GM18526 (cell line): ENCODE results near the gene TTC27.

Experiments
- POLR2A ChIP-seq: IDR thresholded peaks from 3 replicates; pipeline ENCODE4 v1.6.1; 2011; ENCODE audit not compliant: insufficient read length; ENCODE audit errors: extremely low read depth

Gene TTC27

GRCh38 chr2:32702303-32703064 lies 74.6 kb downstream of the TTC27 start:
- no peak for TF ChIP-seq POLR2A

- no peak for TF ChIP-seq POLR2A
Measured at GRCh38 chr2:32706815-32707579, 79.1 kb downstream of the TTC27 start.

GRCh38 chr2:32711219-32711618 lies 83.4 kb downstream of the TTC27 start:
- no peak for TF ChIP-seq POLR2A

- TF ChIP-seq POLR2A, result no peak
Measured at GRCh38 chr2:32711908-32712501, 84.2 kb downstream of the TTC27 start.

- TF ChIP-seq POLR2A, result no peak
Measured at GRCh38 chr2:32712870-32713269, 85.0 kb downstream of the TTC27 start.

GRCh38 chr2:32714521-32714920 lies 86.7 kb downstream of the TTC27 start:
- TF ChIP-seq POLR2A, result no peak

- TF ChIP-seq POLR2A, result no peak
Measured at GRCh38 chr2:32715391-32715841, 87.6 kb downstream of the TTC27 start.

GRCh38 chr2:32715981-32716380 lies 88.1 kb downstream of the TTC27 start:
- TF ChIP-seq POLR2A, result no peak

- no peak for TF ChIP-seq POLR2A
Measured at GRCh38 chr2:32716598-32716997, 88.7 kb downstream of the TTC27 start.

GRCh38 chr2:32718752-32719151 lies 90.9 kb downstream of the TTC27 start:
- TF ChIP-seq POLR2A, result no peak

GRCh38 chr2:32719430-32719829 lies 91.6 kb downstream of the TTC27 start:
- TF ChIP-seq POLR2A, result no peak

- TF ChIP-seq POLR2A, result no peak
Measured at GRCh38 chr2:32719933-32720716, 92.3 kb downstream of the TTC27 start.

GRCh38 chr2:32720771-32721170 lies 92.9 kb downstream of the TTC27 start:
- no peak for TF ChIP-seq POLR2A

- no peak for TF ChIP-seq POLR2A
Measured at GRCh38 chr2:32721376-32721775, 93.5 kb downstream of the TTC27 start.

- TF ChIP-seq POLR2A, result no peak
Measured at GRCh38 chr2:32723467-32724079, 95.7 kb downstream of the TTC27 start.
